ENCODE measurements around the gene MYO7B. TPM values are rescaled to one million over a fixed set of nuclear protein-coding genes. Genes with fewer than 3 reads are reported as not detected.

MYO7B gene
- total RNA-seq, 1 donor from 2014 or later: 0.28 TPM

GRCh38 chr2:127655209-127656073 is 120.0 kb downstream of the MYO7B start:
- H3K27me3 Mint-ChIP-seq (ENCODE audit: low read depth): no peaks in the 10 kb centered on the region
- DNase-seq (ENCODE audit: low read depth, low spot score): no peak
- H3K4me1 Mint-ChIP-seq: peaks cover 29% of the 10 kb centered on the region
- no peaks in the 10 kb centered on the region for H3K36me3 Mint-ChIP-seq (ENCODE audit: low read depth)
- no peak for TF ChIP-seq CTCF (conservative IDR thresholded peaks at IDR 0.05)
- H3K9me3 Mint-ChIP-seq: no peaks in the 10 kb centered on the region
- H3K27ac Mint-ChIP-seq (ENCODE audit: unreplicated experiment): peak overlapping the region; percentile 90
- no peak overlapping the region for H3K4me3 Mint-ChIP-seq

- no peak for TF ChIP-seq CTCF (conservative IDR thresholded peaks at IDR 0.05)
- H3K27ac Mint-ChIP-seq (ENCODE audit: unreplicated experiment): no peak overlapping the region
- H3K9me3 Mint-ChIP-seq: no peaks in the 10 kb centered on the region
- peaks cover 32% of the 10 kb centered on the region for H3K4me1 Mint-ChIP-seq
- H3K4me3 Mint-ChIP-seq: no peak overlapping the region
- peaks cover 3% of the 10 kb centered on the region for H3K27me3 Mint-ChIP-seq (ENCODE audit: low read depth)
- no peaks in the 10 kb centered on the region for H3K36me3 Mint-ChIP-seq (ENCODE audit: low read depth)
- DNase-seq (ENCODE audit: low read depth, low spot score): no peak
Observed at GRCh38 chr2:127656569-127657231, 121.2 kb downstream of the MYO7B start.

- TF ChIP-seq CTCF (conservative IDR thresholded peaks at IDR 0.05): no peak
- Mint-ChIP-seq H3K4me1 (peaks cover 32% of the 10 kb centered on the region), H3K9me3 (no peaks in the 10 kb centered on the region), H3K27me3 (ENCODE audit: low read depth) (peaks cover 3% of the 10 kb centered on the region), H3K4me3 (no peak overlapping the region), H3K27ac (ENCODE audit: unreplicated experiment) (no peak overlapping the region), H3K36me3 (ENCODE audit: low read depth) (no peaks in the 10 kb centered on the region)
- no peak for DNase-seq (ENCODE audit: low read depth, low spot score)
Observed at GRCh38 chr2:127657232-127657595, 121.7 kb downstream of the MYO7B start.

- H3K4me3 Mint-ChIP-seq: no peak overlapping the region
- DNase-seq (ENCODE audit: low read depth, low spot score): no peak
Observed at GRCh38 chr2:127658146-127658545, 122.7 kb downstream of the MYO7B start.

More at GRCh38 chr2:127658146-127658545, 122.7 kb downstream of the MYO7B start:
- H3K27me3 Mint-ChIP-seq (ENCODE audit: low read depth): peaks cover 7% of the 10 kb centered on the region
- peaks cover 30% of the 10 kb centered on the region for H3K4me1 Mint-ChIP-seq
- H3K9me3 Mint-ChIP-seq: no peaks in the 10 kb centered on the region
- no peak overlapping the region for H3K27ac Mint-ChIP-seq (ENCODE audit: unreplicated experiment)
- no peak for TF ChIP-seq CTCF (conservative IDR thresholded peaks at IDR 0.05)
- no peaks in the 10 kb centered on the region for H3K36me3 Mint-ChIP-seq (ENCODE audit: low read depth)
